NCI-H748 (cell line): ENCODE measurements around the gene GDF10.
A peak's percentile ranks its signal among the peaks of the same experiment; 100 is the strongest.

Experiments used
- DNase-seq: peaks from one replicate; lab custom pipeline; 2025; ENCODE audit not compliant: unreplicated experiment; lab: John Stamatoyannopoulos, UW

Gene GDF10

DNA sequence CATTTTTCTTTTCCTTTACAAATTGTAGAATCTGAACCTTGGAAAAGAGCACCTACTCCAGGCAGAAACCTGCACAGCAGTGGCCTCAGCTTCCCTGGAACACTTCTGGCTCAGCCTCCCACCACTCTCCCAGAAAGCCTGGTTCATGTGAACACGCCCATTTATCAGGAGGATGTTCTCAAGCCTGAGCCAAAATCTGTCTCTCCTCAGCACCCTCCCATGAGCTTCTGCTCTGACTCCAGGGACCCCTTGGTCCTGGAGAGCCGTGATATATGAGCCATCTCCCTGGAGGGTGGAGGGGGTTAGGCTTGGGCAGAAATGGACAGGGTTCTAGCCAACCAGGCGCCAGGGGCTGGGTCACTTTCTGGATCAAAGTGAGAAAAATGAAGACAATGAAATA lies 32.4 kb downstream of the GDF10 start:
- no peak for DNase-seq

GRCh38 chr10:47332946-47333345 lies 32.9 kb downstream of the GDF10 start:
- DNase-seq = no peak

DNA sequence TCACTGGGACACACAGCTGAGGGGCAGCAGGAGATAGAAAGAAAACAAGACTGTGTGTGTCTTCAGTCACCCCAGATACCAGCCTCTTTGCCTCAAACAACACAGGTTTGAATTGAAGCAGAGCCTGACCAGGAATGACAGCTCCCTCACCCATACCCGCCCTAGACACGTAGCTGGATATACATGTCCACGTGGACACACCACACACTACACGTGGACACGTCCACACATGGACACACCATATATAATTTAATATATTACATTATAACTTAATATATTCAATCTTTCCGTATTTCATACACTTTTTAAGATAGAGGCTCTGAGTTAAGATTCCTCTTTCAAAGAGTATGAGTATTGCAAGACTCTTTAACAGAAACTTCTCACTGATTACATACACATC lies 33.5 kb downstream of the GDF10 start:
- DNase-seq = no peak

DNA sequence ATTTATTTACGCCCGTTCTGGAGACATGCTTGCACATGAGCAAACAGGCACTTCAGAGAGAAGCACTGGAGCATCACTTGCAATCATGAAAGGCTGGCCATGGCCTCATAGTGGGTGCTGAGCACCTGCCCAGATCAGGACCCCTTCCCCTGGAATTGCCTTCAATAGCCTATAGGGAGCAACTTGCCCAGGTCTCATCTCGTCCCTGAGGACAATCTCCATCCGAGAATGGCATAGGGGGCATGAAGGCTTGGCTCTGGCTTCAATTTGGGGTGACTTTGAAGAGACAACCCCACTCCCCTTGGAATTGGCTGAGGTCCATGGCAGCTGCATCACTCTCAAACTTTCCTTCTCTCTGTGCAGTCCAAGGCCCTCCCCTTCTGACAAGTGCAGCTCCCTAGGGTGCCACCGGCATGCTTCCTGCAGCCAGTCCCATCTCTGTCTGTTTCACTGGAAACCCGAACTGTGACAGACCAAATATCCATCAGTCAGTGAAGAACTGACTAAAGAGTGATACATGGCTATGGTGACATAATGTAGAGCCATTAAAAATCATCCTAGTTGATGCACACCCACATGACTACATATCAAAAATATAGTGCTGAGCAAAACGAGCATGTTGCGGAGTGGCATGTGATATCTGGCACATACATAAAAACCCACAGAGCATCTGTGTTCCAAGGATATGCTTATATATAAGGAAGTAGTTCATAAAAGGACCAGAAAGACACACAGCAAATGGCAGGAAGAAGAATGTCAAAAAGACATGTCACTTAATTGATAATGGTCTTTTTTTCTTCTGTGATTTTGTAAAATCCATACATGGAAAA lies 34.7 kb downstream of the GDF10 start:
- DNase-seq = no peak

GRCh38 chr10:47335906-47336305 lies 35.9 kb downstream of the GDF10 start:
- DNase-seq = no peak

GRCh38 chr10:47336387-47337134 lies 36.6 kb downstream of the GDF10 start:
- DNase-seq = no peak

DNA sequence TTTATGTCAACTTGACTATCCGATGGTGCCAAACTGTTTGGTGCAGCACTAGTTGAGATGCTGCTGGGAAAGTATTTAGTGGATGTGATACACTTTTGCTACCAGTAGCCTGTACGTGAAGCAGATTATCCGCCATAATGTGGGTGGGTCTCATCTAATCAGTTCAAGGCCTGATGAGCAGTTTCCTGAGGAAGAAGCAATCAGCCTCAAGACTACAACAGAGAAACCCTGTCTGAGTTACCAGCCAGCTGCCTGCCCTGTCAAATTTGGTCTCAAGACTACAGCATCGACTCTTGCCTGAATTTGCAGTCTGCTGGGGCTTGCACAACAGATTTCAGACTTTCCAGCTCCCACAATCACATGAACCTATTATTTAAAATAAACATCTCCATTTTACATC lies 37.3 kb downstream of the GDF10 start:
- no peak for DNase-seq

- no peak for DNase-seq
Observed at GRCh38 chr10:47339186-47339735, 39.3 kb downstream of the GDF10 start.

DNA sequence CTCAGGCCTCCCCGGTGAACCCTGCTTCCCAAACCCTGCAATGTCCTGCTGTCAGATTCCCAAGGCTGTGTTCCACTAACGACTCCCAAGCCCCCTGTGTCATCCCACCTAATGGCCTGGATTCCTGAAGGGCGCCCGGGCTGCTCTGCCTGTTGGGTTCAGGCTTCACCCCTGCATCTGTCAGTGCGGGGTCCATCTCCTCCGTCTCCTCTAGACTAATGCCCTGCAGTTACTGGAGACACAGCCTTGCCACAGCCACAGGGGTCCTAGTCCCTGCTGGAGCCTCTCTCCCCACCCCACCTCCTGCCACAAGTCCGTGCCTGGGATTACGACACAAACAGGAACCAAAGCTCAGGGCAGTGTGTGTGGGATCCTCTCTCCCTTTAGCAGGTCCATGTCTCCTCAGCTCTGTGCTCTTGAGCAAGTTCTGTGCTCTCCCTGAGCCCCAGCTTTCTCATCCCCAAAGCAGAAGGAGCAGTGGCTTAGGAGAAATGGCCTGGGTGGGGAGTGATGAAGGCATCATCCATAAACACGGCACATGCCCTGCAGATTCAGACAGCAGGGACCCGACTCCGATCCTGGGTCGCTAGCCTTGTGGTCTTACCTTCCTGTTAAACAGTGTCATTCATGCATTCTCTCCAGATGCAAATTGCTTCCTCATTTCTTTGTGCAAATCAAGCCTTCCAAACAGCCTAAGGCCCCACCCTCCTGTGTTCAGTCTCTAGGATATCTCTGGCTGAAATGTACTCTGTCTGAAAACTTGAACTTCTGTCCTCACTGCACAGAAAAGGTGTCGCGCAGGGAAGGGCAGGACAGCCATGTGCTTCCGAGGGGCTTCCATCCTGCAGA lies 40.0 kb downstream of the GDF10 start:
- DNase-seq = no peak

DNA sequence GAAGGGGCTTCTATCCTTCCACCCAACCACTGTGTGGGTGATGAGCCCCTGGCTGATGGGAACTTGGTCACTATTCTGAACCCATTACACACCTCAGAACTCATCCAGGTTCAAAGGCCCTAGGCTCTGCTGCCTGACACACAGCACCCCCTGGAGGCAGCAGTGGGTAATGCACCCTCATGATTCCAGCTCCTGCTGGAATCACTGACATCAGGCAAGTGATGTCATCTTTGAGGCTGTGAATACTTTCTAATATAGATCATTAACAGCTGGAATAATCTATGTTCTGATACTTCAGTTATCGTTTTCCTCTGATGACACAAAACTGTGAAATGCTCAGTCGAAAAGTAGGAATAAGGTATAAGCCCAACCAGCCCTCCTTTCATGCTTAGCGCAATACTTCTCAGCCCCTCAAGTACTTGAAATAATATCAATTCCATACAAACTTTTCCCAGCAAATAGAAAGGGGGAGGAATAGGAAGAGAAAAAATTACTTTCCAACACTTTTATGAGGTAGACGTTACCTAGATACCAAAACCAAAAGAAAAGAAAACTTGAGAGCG lies 40.7 kb downstream of the GDF10 start:
- DNase-seq = peak; percentile 39

DNA sequence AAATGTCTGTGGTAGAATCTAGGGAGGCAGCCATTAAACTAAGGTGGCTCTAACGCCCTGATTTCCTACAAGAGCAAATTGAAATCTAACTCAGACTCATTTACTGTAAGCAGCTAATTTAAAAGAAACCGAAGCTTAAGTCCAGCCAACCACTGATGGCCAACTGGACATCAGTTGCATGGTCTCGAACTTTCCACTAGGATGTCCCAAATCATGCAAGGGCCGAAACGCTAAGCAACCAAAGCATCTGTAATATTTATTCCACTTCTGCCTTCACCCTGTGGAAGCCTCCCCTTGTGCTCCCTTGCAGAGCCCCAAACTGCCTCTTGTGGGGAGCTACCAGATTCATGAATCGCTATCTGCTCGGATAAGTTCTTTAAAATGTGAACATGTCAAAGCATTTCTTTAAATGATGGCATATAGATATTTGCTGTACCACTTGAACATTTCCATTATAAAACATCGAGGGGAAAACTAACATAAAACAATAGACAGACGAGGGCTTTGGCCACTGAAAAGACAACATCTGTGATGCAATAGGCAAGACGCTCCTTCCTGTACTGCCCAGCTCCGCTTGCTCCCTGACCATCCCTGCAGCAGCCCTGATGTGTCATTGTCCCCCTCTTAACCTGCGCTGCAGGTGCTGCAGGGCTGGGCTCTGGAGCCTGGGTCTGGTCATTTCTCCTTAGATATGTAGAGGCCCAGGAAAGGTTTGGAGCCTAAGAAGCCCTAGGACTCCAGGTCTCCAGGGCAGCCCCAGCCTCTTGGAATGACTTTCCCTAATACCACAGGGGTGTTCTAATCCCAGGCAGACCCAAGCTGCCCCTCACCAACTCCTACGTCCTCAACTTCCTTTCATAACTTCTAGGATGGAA lies 45.2 kb downstream of the GDF10 start:
- no peak for DNase-seq

DNA sequence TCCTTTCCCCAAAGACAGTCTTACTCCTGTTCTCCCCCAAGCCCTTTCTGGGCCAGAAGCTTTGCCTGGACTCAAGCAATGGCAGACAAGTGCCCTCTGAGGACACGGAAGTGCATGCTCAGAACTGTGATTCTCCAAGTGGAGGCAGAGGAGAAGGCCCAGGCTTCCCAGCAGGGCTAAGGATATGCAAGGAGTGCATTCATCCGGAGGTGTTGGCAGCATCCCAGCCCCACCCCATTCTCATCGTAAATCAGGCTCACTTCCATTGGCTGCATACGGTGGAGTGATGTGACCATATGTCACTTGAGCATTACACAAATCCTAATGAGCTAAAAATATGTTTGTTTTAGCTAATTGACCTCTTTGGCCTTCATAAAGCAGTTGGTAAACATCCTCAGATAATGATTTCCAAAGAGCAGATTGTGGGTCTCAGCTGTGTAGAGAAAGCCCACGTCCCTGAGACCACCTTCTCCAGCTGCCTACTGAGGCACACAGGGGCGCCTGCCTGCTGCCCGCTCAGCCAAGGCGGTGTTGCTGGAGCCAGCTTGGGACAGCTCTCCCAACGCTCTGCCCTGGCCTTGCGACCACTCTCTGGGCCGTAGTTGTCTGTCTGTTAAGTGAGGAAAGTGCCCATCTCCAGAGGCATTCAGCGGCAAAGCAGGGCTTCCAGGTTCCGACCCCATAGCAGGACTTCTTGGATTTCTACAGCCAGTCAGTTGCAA lies 46.7 kb downstream of the GDF10 start:
- peak; percentile 84 for DNase-seq

- DNase-seq = no peak
Observed at GRCh38 chr10:47347303-47347675, 47.3 kb downstream of the GDF10 start.

DNA sequence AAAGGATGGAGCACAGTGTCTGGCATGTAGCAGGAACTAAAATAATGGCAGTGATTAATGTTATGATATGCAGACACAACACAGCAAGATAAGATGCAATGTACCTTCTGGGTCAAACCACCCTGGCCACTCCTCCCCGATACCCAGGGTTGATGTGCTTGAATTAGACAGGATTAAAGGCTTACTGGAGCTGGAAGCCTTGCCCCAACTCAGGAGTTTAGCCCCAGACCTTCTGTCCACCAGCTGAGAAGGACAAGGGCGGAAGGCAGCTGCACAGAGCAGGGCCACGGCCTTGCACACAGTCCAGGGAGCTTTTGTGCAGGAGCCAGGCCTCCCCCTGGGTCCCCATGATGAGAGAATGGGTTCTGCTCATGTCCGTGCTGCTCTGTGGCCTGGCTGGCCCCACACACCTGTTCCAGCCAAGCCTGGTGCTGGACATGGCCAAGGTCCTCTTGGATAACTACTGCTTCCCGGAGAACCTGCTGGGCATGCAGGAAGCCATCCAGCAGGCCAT lies 48.2 kb downstream of the GDF10 start, which contains the start of gene RBP3:
Gene RBP3, plus strand, starts transcription at position 226 of the 514 bp plus-strand sequence. Its CDS starts 122 bp downstream, at position 348.
- DNase-seq = no peak

GRCh38 chr10:47348661-47349470 lies 48.9 kb downstream of the GDF10 start:
- DNase-seq = no peak

GRCh38 chr10:47349516-47349915 lies 49.5 kb downstream of the GDF10 start:
- no peak for DNase-seq

- no peak for DNase-seq
Observed at GRCh38 chr10:47349941-47350371, 50.0 kb downstream of the GDF10 start.
